ENCODE measurements around the gene ANKRD42. TPM values are rescaled to one million over a fixed set of nuclear protein-coding genes. Genes with fewer than 3 reads are reported as not detected.

ANKRD42 gene
- total RNA-seq, 1 donor from 2014 or later: 11.5 TPM

DNA sequence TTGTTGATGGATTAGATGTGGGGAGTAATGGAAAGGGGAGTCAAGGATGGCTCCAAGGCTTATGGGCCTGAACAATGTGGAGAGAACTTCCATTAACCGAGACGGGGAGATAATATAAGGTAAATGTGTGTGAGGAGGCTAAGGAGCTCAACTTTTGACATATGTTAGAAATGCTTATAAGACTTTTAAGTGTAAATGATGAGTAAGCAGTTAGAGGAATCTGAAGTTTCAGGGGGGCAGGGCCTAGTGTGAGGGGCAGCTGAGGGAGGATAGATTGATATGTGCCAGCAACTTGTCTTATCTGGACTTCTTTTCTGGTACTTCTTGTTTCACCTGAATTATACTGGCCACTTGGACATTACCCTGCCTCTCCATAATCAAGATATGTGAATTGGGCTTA lies 29.9 kb downstream of the ANKRD42 start:
- Histone ChIP-seq H3K36me3 (ENCODE audit: control insufficient read depth, insufficient read depth, low read length) (no peaks in the 10 kb centered on the region), H3K4me3 (ENCODE audit: low read depth, low read length) (no peak overlapping the region), H3K27me3 (ENCODE audit: control insufficient read depth, insufficient read depth, low read length) (no peaks in the 10 kb centered on the region)
- DNase-seq (ENCODE audit: low read depth): no peak
- TF ChIP-seq CTCF (IDR thresholded peaks at IDR 0.05; ENCODE audit: insufficient read depth, low read length, poor library complexity, severe bottlenecking): no peak

GRCh38 chr11:83235825-83236224 lies 42.3 kb downstream of the ANKRD42 start:
- no peaks in the 10 kb centered on the region for H3K36me3 ChIP-seq (ENCODE audit: control insufficient read depth, insufficient read depth, low read length)
- no peak for TF ChIP-seq CTCF (IDR thresholded peaks at IDR 0.05; ENCODE audit: insufficient read depth, low read length, poor library complexity, severe bottlenecking)
- no peak for DNase-seq (ENCODE audit: low read depth)
- no peak overlapping the region for H3K4me3 ChIP-seq (ENCODE audit: low read depth, low read length)
- no peaks in the 10 kb centered on the region for H3K27me3 ChIP-seq (ENCODE audit: control insufficient read depth, insufficient read depth, low read length)

DNA sequence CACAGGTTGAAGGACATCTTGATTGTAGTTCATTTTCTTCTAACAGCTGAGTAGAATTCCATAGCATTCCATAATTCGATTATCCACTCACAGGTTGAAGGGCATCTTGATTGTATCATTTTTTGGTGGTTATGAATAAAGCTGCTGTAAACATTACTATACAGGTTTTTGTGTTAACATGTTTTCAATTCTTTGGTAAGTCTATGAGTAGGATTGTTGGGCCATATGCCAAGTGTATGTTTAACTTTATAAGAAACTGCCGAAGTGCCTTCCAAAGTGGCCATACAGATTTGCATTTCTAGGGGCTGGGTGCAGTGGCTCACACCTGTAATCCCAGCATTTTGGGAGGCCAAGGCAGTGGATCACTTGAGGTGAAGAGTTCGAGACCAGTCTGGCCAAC lies 44.6 kb downstream of the ANKRD42 start:
- Histone ChIP-seq H3K4me3 (ENCODE audit: low read depth, low read length) (no peak overlapping the region), H3K27me3 (ENCODE audit: control insufficient read depth, insufficient read depth, low read length) (no peaks in the 10 kb centered on the region), H3K36me3 (ENCODE audit: control insufficient read depth, insufficient read depth, low read length) (no peaks in the 10 kb centered on the region)
- no peak for DNase-seq (ENCODE audit: low read depth)
- no peak for TF ChIP-seq CTCF (IDR thresholded peaks at IDR 0.05; ENCODE audit: insufficient read depth, low read length, poor library complexity, severe bottlenecking)

GRCh38 chr11:83241291-83241946 lies 47.9 kb downstream of the ANKRD42 start:
- H3K4me3 ChIP-seq (ENCODE audit: low read depth, low read length): no peak overlapping the region
- DNase-seq (ENCODE audit: low read depth): peak; percentile 31
- TF ChIP-seq CTCF (IDR thresholded peaks at IDR 0.05; ENCODE audit: insufficient read depth, low read length, poor library complexity, severe bottlenecking): peak; percentile 78
- H3K36me3 ChIP-seq (ENCODE audit: control insufficient read depth, insufficient read depth, low read length): no peaks in the 10 kb centered on the region
- no peaks in the 10 kb centered on the region for H3K27me3 ChIP-seq (ENCODE audit: control insufficient read depth, insufficient read depth, low read length)

GRCh38 chr11:83249445-83249844 lies 55.9 kb downstream of the ANKRD42 start:
- DNase-seq (ENCODE audit: low read depth): no peak
- no peaks in the 10 kb centered on the region for H3K36me3 ChIP-seq (ENCODE audit: control insufficient read depth, insufficient read depth, low read length)
- H3K4me3 ChIP-seq (ENCODE audit: low read depth, low read length): no peak overlapping the region
- H3K27me3 ChIP-seq (ENCODE audit: control insufficient read depth, insufficient read depth, low read length): no peaks in the 10 kb centered on the region
- TF ChIP-seq CTCF (IDR thresholded peaks at IDR 0.05; ENCODE audit: insufficient read depth, low read length, poor library complexity, severe bottlenecking): no peak

- peak; percentile 71 for TF ChIP-seq CTCF (IDR thresholded peaks at IDR 0.05; ENCODE audit: insufficient read depth, low read length, poor library complexity, severe bottlenecking)
- DNase-seq (ENCODE audit: low read depth): peak; percentile 14
These were observed 56.6 kb downstream of the ANKRD42 start for GRCh38 chr11:83249972-83250593.

More at GRCh38 chr11:83249972-83250593, 56.6 kb downstream of the ANKRD42 start:
- H3K4me3 ChIP-seq (ENCODE audit: low read depth, low read length): no peak overlapping the region
- no peaks in the 10 kb centered on the region for H3K36me3 ChIP-seq (ENCODE audit: control insufficient read depth, insufficient read depth, low read length)
- H3K27me3 ChIP-seq (ENCODE audit: control insufficient read depth, insufficient read depth, low read length): no peaks in the 10 kb centered on the region

Measured in kidney epithelial cell (primary cell).